Prostate gland (tissue), 2 donors: ENCODE data around the gene TEKT2.

ENCODE experiments used
- CTCF ChIP-seq, 4 experiments: fragments of 200-600 bp in 2 of 4; fragments of 450-650 bp in 2 of 4; sonication (generic) in 2 of 4; IDR thresholded peaks; 1 replicate in 3 of 4; 2 replicates in 1 of 4; pipeline ENCODE4 v1.5.1; 2016 to 2019; ENCODE audit warnings: antibody characterized with exemption in 4 of 4, mild to moderate bottlenecking in 2 of 4, moderate library complexity in 2 of 4
- POLR2A ChIP-seq: fragments of 450-650 bp; IDR thresholded peaks from one replicate; pipeline ENCODE4 v1.6.1; 2016; ENCODE audit warnings: antibody characterized with exemption, mild to moderate bottlenecking

- TF ChIP-seq CTCF (IDR thresholded peaks at IDR 0.05) (no peak), POLR2A (no peak)
Measured at GRCh38 chr1:36128126-36128904, 44.4 kb downstream of the TEKT2 start.
